HG02623 (cell line): ENCODE data around the gene RAB40A.
"Not testable (repeated sequence)": the region's sequence is repeated elsewhere in the genome, so short reads cannot be mapped to it uniquely, and the experiment has no call there.

Experiments
- ATAC-seq: cut with Tn5 transposase; IDR thresholded peaks from one replicate; pipeline ENCODE4 v1.9.1; 2021; ENCODE audit warnings: moderate library complexity; ENCODE audit not compliant: unreplicated experiment

The RAB40A gene

DNA sequence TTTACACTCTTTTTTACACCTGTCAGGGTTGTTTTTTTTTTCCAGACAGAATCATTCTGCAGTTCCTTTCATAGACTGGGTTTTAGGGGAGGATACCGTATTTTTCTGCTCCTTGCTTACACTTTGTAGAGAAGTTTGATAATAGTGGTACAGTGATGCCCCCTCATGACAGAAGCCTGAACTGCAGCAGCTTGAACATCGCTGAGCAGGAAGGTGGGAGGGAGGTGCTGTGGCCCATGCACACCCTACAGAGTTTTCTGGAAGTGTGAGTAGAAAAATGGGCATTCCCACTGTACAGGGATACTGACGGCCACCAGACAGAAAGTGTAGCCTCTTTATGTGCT, 54.5 kb downstream of the RAB40A start:
- no peak for ATAC-seq

DNA sequence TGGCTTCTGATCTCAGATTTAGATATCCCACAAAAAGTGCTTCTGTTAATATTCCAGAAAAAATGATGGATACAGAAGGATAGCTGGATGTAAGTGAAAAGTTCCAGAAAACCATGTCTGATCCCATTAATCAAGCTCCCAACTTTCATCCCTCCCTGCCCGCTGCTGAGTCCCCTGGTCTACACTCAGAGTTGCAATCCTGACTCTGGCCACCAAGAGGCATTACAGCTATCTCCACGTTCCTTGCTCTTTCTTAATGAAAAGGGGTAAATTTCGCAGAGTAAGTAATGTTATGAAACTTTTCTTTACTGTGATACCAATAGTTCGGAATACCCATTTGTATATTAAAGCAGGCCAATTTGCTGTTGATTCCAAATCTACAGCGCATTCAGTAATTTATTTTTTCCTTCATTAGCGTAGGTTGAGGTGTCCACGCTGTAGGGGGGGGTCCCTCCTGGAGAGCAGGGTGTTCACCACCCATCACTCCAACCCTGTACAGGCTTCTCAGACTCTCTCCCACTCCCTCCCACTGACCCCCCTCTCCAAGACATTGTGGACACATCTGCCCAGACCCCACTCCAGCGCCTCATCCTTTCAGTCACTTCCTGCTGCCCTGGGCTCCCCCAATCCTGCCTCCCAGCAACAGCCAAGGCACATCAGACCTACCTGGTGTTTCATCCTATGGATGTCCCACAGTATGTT, 55.1 kb downstream of the RAB40A start:
- no peak for ATAC-seq

DNA sequence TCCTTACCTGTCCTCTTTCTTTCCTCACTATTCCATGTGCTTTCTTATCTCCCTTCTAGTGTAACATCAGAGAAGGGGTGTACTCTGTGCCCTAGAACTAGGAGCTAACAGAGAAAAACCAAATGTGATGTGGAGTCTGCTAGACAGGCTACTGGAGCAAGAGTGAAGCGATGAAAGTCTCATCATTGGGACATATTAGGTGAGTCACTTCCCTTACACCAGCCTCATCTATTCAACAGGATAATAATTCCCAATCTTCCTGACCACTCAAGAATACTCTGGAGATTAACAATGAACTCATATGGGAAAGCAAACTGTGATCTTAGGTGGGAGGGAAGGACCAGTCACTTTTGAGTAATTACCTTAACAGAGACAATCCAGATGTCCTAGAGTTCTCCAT, 58.1 kb downstream of the RAB40A start:
- ATAC-seq = no peak

DNA sequence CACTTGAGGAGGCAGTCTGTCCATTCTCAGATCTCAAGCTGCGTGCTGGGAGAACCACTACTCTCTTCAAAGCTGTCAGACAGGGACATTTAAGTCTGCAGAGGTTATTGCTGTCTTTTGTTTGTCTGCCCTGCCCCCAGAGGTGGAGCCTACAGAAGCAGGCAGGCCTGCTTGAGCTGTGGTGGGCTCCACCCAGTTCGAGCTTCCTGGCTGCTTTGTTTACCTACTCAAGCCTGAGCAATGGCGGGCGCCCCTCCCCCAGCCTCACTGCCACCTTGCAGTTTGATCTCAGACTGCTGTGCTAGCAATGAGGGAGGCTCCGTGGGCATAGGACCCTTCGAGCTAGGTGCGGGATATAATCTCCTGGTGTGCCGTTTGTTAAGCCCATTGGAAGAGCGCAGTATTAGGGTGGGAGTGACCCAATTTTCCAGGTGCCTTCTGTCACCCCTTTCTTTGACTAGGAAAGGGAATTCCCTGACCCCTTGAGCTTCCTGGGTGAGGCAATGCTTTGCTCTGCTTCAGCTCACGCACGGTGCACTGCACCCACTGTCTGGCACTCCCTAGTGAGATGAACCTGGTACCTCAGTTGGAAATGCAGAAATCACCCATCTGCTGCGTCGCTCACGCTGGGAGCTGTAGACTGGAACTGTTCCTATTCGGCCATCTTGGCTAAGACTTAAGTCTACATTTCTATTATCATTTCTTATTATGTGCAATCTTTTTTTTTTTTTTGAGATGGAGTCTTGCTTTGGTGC, 59.1 kb downstream of the RAB40A start:
- not testable (repeated sequence) for ATAC-seq

DNA sequence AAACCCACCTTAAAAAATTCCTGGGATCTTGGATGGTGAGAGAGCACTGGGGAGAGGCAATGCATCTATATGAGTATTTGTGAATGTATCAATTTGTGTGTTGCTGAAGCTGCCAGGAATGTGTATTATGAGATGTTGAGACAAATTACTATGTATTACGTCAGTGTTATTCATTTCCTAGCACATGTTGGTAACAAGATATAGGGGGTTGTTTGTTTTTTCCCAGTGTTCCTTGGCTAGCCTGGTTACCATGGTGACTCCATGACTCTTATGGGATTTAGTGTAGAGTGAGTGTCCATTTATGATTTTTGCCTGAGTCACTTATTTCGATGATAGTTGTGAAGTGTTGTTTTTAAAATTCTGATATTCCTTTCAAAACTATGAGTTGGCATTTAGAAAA, 65.6 kb downstream of the RAB40A start:
- ATAC-seq = no peak
